Bone marrow (tissue), 2 donors: ENCODE results near the gene APBB2.
"Not testable (repeated sequence)": the region's sequence is repeated elsewhere in the genome, so short reads cannot be mapped to it uniquely, and the experiment has no call there.

Experiments used
- DNase-seq, 2 donors: peaks; one replicate each; lab custom pipeline; 2025; lab: John Stamatoyannopoulos, UW

Gene APBB2

GRCh38 chr4:40937140-40937725 is 277.1 kb downstream of the APBB2 start:
- no peak for DNase-seq

- DNase-seq, result no peak
These were observed 279.7 kb downstream of the APBB2 start for GRCh38 chr4:40934676-40935075.

DNA sequence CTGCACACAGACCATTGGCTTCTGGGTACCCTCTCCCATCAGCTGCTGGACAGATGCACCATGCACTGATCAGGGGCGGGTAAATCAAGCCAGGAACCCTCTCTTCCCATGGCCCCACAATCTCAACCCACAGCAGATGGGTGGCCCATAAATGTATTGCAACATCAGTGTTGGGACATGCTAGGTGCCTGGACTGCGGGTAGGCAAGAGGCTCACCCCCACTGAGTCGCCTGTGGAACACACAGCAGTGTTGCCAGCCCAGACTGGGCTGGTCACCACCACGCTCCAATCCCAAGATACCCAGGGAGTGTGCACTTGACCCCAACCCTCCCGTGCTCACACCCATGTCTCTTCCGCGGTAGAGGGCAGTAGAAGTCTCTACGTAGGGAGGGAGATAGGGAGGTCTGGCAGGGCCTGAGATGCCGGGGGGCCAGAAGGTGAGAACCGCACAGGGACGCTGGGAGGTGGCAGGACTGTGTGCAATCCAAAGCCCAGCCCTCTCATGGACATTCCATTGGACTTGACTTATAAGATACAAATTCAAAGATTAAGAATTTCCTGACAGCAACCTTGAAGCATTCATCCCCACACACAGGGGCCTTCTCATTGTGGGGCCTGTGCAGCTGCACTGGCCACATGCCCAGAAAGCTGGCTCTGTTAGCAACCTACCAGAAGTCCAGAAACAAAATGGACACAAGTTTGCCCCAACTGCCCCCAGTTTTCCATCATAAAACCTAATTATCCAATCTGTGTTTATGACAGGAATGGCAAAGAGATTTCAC is 280.9 kb downstream of the APBB2 start:
- no peak for DNase-seq

DNA sequence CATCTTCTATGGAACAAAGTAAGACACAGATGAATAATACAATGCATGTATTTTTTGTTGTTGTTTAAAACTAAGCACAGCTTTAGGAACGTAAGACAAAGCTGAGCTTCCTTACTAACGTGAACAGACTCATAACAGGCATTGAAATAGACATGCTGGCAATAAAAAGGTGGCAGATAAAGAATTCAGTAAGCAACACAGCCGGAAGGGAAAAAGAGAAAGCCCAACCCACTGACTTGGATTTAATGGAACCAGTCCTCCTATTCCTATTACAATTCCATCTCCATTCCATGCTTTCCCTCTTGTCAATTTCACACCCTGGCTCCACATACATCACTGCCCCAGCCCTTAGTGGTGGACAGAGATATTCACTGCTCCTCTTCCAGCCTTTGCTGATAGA is 282.5 kb downstream of the APBB2 start:
- DNase-seq, result no peak

DNA sequence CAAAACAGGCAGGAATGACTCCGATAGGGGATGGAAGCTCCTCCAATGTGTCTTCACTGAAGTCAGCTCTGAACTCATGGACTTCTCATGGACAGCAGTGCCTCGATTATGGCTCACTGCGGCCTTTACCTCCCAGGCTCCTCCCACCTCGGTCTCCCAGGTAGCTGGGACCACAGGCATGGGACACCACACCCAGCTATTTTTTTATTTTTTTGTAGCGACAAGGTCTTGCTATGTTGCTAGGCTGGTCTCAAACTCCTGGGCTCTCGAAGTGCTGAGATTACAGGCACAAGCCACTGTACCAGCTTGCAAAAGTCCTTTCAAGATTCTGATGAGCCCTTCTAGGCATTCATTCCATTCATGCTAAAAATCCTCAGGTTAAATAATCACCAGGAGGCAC is 283.1 kb downstream of the APBB2 start:
- no peak for DNase-seq

- no peak for DNase-seq
These were observed 287.3 kb downstream of the APBB2 start for GRCh38 chr4:40927074-40927473.

- no peak for DNase-seq
These were observed 289.6 kb downstream of the APBB2 start for GRCh38 chr4:40924793-40925117.

- DNase-seq, result peak; percentile 30 to 31
These were observed 290.1 kb downstream of the APBB2 start for GRCh38 chr4:40924096-40924792.

DNA sequence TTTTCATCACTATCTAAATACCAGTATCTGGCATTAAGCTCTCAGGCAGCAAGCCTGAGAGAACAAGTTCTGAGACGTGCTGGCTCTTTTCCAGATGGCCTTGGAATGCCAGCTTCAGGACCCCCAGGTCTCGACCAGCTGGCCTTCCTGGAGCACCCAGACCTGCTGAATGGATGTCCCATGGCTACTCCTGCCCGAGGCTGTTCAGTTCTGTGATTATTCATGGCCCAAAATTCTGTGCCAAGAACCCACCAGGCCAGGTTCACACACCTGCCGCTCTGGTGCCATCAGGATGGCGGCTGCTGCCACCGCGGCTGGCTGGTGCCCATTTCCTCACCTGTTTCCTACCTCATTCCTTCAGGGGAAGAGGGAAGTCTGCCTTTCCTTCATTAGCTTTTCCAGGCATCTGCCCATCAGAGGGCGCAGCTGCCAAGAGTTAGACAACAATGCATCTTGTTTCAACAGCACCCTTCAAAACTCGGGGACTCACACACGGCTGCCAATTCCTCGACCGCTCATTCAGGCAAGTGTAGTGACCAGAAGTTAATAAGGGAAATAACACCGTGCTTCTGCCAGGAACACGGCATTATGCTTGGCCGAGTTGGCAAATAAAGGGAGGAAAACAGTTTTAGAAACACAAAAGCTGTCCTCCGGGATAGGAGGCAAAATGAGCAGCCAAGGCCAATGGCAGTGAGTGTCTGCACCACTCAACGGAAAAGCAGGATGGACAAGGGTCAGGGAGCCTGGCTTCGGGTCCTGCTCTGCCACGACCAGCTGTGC is 290.8 kb downstream of the APBB2 start:
- no peak for DNase-seq

DNA sequence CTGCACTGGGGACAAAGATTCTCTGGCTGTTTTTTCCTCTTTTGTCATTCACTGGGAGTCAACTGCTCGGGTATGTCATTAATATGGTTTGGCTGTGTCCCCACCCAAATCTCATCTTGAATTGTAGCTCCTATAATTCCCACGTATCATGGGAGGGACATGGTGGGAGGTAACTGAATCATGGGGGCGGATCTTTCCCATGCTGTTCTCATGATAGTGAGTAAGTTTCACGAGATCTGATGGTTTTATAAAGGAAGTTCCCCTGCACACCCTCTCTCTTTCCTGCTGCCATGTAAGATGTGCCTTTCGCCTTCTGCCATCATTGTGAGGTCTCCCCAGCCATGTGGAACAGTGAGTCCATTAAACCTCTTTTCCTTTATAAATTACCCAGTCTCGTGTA is 294.4 kb downstream of the APBB2 start:
- DNase-seq, result not testable (repeated sequence)

DNA sequence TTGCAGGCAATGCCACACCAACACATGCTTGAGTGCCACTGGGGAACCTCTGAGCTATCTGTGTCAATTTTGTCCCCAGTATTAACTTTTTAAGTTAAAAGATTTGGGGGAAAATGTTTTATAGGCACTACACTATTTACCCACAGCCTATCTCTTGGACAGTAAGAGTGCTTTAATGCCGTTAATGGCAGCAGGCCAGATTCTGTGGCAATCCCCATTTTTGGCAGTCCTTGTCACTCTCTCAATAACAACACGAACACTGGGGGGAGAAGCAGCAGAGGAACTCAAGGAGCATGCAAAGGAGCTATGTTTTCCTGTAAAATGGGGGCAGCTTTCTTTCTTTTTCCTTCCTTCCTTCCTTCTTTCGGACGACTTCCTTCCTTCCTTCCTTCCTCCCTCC is 296.0 kb downstream of the APBB2 start:
- no peak for DNase-seq

DNA sequence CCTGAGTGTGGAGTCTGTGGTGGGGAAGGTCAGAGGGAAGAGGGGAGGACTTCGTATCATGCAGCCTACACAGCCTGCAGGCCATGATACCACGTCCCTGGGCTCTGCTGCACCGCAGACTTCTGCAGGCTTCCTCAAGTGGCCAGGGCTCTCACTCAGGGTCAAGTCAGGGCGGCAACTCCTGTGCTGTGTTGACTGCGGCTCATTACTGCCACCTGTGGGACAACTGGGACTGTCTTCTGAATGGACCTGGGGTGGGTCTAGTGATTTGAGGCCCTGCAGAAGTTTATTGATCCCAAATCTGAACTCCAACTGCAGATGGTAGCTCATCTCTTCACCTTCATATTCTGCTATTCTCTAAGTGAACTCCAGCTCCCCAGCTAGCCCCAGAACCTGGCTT is 297.5 kb downstream of the APBB2 start:
- DNase-seq, result no peak

- no peak for DNase-seq
These were observed 298.2 kb downstream of the APBB2 start for GRCh38 chr4:40916218-40916555.

DNA sequence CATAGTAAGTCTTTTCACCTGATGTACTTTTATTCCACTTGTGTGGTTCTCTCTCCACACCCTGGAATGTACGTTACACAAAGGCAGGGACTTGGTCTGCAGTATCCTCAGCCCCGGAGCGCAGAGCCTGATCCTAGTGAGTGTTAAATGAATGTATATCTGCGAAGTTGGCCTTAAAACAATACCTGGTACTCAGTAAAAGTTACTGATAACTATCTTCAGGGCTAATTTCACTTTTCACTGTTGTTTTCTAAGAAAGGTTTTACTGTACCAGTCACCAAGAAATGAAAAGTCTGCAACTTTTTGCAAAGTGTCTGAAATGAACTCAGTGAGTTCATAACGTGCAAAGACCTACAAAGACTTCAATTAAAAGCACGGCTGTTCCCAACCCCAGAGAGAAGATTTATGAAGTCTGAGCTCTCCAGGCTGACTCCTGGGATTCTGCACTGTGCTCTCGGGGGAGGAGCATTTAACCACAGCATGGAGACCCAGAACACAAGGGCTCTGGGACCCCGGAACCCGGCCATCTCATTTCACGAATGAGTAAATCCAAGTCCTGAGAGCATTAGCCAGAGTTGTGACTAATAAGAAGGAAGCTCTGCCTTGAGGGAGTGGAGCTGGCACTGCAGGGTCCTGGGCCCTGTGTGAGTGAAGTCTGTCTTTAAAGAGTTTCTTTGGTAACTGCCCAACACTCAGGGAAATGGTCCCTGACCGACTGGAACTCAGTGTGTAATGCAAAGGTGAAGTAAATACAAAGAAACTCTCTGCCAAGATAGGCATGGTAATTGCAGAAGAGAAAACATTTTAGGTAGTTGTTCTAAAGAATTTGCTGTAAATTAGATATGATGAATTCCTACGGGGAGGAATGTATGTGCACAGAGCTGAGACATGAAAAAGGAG is 298.8 kb downstream of the APBB2 start:
- DNase-seq, result no peak

DNA sequence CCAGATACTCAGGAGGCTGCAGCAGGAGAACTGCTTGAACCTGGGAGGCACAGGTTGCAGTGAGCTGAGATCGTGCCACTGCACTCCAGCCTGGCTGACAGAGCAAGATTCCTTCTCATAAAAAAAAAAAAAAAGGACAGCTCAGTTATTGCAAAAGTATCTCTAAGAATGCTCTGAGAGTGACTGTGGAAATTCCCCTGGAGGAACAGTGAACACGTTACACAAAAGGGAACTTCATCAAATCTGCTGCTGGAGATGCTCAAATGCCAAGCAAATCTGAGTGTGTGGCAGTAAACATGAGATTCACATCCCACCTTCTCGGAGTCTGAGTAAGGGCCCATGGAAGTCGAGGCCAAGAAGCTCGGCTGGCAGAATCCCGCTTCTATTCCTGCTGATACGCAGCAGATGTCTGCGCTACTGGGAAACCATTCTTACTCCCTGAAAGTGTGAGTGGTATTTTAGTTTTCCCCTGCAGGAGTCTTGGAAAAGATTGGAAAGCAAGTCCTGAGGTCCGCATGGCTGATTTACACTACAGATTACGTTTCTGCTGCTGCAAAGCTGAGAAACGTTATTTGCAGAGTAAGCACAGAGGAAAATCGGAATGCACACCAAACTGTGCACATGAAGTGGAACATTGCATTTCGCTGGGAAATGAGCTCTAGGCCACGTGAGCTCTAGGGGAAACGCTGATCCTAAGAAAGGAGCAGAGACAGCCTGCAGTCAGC is 301.7 kb downstream of the APBB2 start:
- DNase-seq, result no peak

- DNase-seq, result no peak
These were observed 303.6 kb downstream of the APBB2 start for GRCh38 chr4:40910706-40911105.

DNA sequence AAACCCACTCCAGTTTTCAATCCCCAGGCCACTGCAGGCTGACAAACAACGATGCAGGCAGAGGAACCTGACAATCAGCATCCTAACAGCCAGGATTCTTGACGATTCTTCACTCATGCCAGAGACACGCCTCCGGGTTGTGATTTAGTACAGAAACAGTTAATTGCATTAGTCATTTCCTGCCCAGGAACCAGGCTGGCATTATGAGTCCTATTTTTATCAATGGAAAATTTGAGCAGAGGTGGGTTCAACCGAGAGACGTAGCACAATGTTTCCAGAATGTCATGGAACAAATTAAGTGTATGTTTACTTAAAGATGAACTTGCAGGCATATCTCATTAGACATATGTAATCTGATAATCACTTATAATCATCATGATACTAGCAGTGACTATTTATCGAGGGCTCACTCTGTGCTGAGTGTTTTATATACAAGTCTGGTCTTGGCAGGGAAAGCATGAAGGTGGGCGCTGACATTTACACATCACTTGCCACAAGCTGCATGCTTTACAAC is 304.9 kb downstream of the APBB2 start:
- no peak for DNase-seq

- DNase-seq, result peak; percentile 16 to 22
These were observed 305.5 kb downstream of the APBB2 start for GRCh38 chr4:40908702-40909362.

- DNase-seq, result no peak
These were observed 306.0 kb downstream of the APBB2 start for GRCh38 chr4:40908297-40908696.

DNA sequence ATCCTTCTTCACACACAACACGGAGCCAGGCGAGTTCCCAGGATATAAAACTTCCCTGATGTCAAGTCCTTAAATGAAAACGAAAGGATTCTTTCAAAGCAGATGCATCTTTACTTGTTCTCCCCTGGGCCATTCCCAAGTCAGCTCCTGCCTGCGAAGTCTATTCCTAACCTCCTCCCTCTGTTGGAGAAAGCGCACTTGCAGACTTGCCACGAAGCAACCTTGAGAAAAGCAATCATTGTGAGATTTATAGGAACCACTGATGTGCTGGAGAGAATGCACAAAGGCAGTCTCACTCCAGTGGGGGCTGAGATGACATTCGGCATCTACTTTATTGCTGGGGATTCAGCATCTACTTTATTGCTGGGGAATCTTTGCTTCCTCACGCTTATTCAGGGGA is 308.9 kb downstream of the APBB2 start:
- DNase-seq, result no peak
